Adrenal gland (tissue), 12 donors: ENCODE results near the gene GLIPR2. TPM values are rescaled to one million over a fixed set of nuclear protein-coding genes. Genes with fewer than 3 reads are reported as not detected.

Experiments
- DNase-seq, 7 donors: peaks; one replicate each; pipeline ENCODE4 v3.0.0-alpha.2; 2019 to 2020
- H3K27ac ChIP-seq, 5 donors: fragments of 200-600 bp; sonication (generic) in 4 of 5; 1 replicate in 3 of 5; 2 replicates in 2 of 5; pipeline versions ENCODE4 v1.5.1 to v1.8.0; 2016 to 2020; ENCODE audit warnings: mild to moderate bottlenecking in 1 of 5
- H3K27me3 ChIP-seq: fragments of 200-600 bp; 2 replicates; pipeline ENCODE4 v1.8.0; 2021
- H3K36me3 ChIP-seq, 2 donors: fragments of 200-600 bp; replicated peaks in 1 of 2; 1 replicate in 1 of 2; 2 replicates in 1 of 2; pipeline versions ENCODE4 v1.5.1 to v1.8.0; 2018 to 2022
- H3K4me1 ChIP-seq, 2 donors: fragments of 200-600 bp; replicated peaks in 1 of 2; 1 replicate in 1 of 2; 2 replicates in 1 of 2; pipeline versions ENCODE4 v1.5.1 to v1.8.0; 2018 to 2021
- H3K4me3 ChIP-seq, 4 donors: fragments of 200-600 bp; sonication (generic) in 3 of 4; one replicate each; pipeline ENCODE4 v1.5.1; 2016 to 2018
- H3K9me3 ChIP-seq, 3 donors: fragments of 200-600 bp; sonication (generic) in 1 of 3; replicated peaks in 1 of 3; 1 replicate in 2 of 3; 2 replicates in 1 of 3; pipeline versions ENCODE4 v1.5.1 to v1.8.0; 2016 to 2021
- CTCF ChIP-seq, 6 experiments: fragments of 450-650 bp in 4 of 6; fragments of 200-600 bp in 2 of 6; sonication (generic) in 1 of 6; IDR thresholded peaks; 1 replicate in 5 of 6; 2 replicates in 1 of 6; pipeline versions ENCODE4 v1.5.1 to v1.8.0; 2016 to 2021; ENCODE audit warnings: antibody characterized with exemption in 6 of 6, mild to moderate bottlenecking in 2 of 6, moderate library complexity in 1 of 6
- POLR2A ChIP-seq, 2 donors: fragments of 450-650 bp; IDR thresholded peaks; one replicate each; pipeline ENCODE4 v1.6.1; 2017; ENCODE audit warnings: antibody characterized with exemption in 2 of 2, mild to moderate bottlenecking in 2 of 2, moderate library complexity in 1 of 2
- WGBS, 4 donors: extraction: QIAGEN DNeasy Blood & Tissue Kit in 2 of 4; methylation state at CpG; one replicate each; pipeline versions ENCODE4 v1.1.5 to v1.1.7; 2013 to 2017; 5-methylcytosine and 5-hydroxymethylcytosine counted together
- intact Hi-C, 2 donors: fragments of 100-400 bp; cut with DNase I; formaldehyde crosslinking; loops; one replicate each; pipeline versions ENCODE4 v1.14.1 to v1.15.0; 2022 to 2023
- polyA plus RNA-seq, 3 donors: library from polyadenylated mRNA; stranded (reverse); fragments of 200-250 nt in 2 of 3; fragments of 350-450 nt in 1 of 3; fragmentation: Illumina TruSeq in 1 of 3; extraction: RNeasy Lipid Tissue Mini Kit (QIAGEN cat#74804) in 1 of 3; gene quantifications; one replicate each; pipeline ENCODE4 v1.2.3, GENCODE V29; 2013 to 2014
- total RNA-seq, 9 donors: library from RNA; depleted of rRNA in 4 of 9; stranded (reverse); fragments of >200 nt in 4 of 9; fragments of 120-200 nt in 1 of 9; fragmentation: NEBNext Ultra II Directional in 1 of 9; extraction: Animal tissue kit (Norgen Biotek cat#: 25700) in 1 of 9; gene quantifications; one replicate each; pipeline versions ENCODE4 v1.1.0 to v1.2.4, GENCODE V29; 2013 to 2023
- donor health status: healthy with polysubstance abuse.
- donor health status: Bipolar disorder and iron deficiency.
- donor health status: DM: yes; HTN: yes; CAD: no.
- donor health status: DM: no; HTN: no; CAD: no.
- donor health status: DM: no; HTN: no; CAD: no.
- donor health status: DM: yes; HTN: yes; CAD: no.

GLIPR2 gene
- total and polyA plus RNA-seq, 12 donors = 16.1 to 56.3 (median 33.5) TPM

- Histone ChIP-seq H3K27ac (no peak overlapping the region), H3K4me1 (no peaks in the 10 kb centered on the region), H3K9me3 (no peaks in the 10 kb centered on the region), H3K36me3 (peaks cover 0 to under 1% of the 10 kb centered on the region in 2 donors), H3K4me3 (no peak overlapping the region), H3K27me3 (no peaks in the 10 kb centered on the region)
- no peak for DNase-seq
- no peak for TF ChIP-seq CTCF (IDR thresholded peaks at IDR 0.05)
- no peak for TF ChIP-seq POLR2A (IDR thresholded peaks at IDR 0.05)
- 86 to 91% (median 89%) methylated on average over 3 of the region's 3 CpGs for WGBS, 4 donors
- intact Hi-C loops = no loop called here
Measured at GRCh38 chr9:36116593-36116992, 19.9 kb upstream of the GLIPR2 start.

DNA sequence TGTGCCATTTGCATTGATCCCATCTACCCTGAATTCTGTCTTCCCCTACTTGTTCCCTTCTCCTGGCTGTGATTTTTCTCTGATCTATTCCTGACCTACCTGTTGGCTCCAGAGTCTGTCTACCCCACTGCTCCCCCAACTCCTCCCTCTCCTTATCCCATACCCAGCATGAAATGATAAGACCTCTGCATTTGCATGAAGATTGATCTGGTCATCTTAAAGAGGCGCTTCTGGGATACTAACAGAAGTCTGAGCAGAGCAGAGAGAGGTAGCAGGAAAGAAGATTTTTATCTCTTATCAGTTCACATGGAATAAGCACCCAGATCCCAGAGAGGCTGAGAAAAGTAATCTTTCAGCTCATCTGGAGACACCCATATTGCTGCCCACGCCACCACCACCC is 18.3 kb upstream of the GLIPR2 start:
- Histone ChIP-seq H3K27me3 (no peaks in the 10 kb centered on the region), H3K4me1 (no peaks in the 10 kb centered on the region), H3K36me3 (peaks cover 0 to 4% of the 10 kb centered on the region in 2 donors), H3K4me3 (no peak overlapping the region), H3K27ac (no peak overlapping the region), H3K9me3 (no peaks in the 10 kb centered on the region)
- DNase-seq = no peak
- intact Hi-C loops = no loop called here
- no peak for TF ChIP-seq POLR2A (IDR thresholded peaks at IDR 0.05)
- TF ChIP-seq CTCF (IDR thresholded peaks at IDR 0.05) = no peak
- WGBS, 4 donors = 93 to 100% (median 98%) methylated on average over 2 of the region's 2 CpGs

GRCh38 chr9:36118706-36119105 is 17.8 kb upstream of the GLIPR2 start:
- peak in 1 of 7 donors; percentile 9 for DNase-seq
- Histone ChIP-seq H3K9me3 (no peaks in the 10 kb centered on the region), H3K27ac (no peak overlapping the region), H3K36me3 (peaks cover 0 to 4% of the 10 kb centered on the region in 2 donors), H3K4me1 (no peaks in the 10 kb centered on the region), H3K27me3 (no peaks in the 10 kb centered on the region), H3K4me3 (no peak overlapping the region)
- TF ChIP-seq CTCF (IDR thresholded peaks at IDR 0.05) (no peak), POLR2A (IDR thresholded peaks at IDR 0.05) (no peak)
- 89 to 95% (median 90%) methylated on average over 12 to 15 of the region's 15 CpGs for WGBS, 4 donors
- intact Hi-C loops = no loop called here

DNA sequence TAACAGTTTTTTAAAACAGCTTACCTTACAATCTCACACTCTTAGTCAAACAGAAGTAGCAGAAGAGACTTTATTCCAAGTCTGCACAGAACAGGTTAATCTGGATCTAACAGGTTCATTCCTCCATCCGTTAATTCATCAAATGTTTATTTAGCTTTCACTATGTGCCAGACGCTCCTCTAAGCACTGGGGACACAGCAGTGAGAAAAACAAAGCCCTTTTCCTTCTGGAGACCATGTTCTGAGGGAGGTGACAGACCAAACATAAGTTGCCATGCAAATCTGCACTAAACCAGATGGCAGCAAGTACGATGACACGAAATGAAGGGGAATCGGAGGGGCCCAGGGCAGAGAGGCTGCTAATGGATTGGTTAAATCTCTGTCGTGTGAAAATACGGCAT is 17.1 kb upstream of the GLIPR2 start:
- peaks cover 0 to 4% of the 10 kb centered on the region in 2 donors for H3K36me3 ChIP-seq

More for the DNA sequence above, 17.1 kb upstream of the GLIPR2 start:
- no peak overlapping the region for H3K27ac ChIP-seq
- 89 to 92% (median 90%) methylated on average over 7 of the region's 7 CpGs for WGBS, 4 donors
- H3K27me3 ChIP-seq = no peaks in the 10 kb centered on the region
- no peaks in the 10 kb centered on the region for H3K9me3 ChIP-seq
- no peaks in the 10 kb centered on the region for H3K4me1 ChIP-seq
- no peak for DNase-seq
- no peak overlapping the region for H3K4me3 ChIP-seq
- intact Hi-C loops = no loop called here
- no peak for TF ChIP-seq CTCF (IDR thresholded peaks at IDR 0.05)
